GM23338 (cell line): ENCODE results near the gene SYT9. TPM values are rescaled to one million over a fixed set of nuclear protein-coding genes. Genes with fewer than 3 reads are reported as not detected.

Experiments used
- ATAC-seq: fragments of 200-7000 bp; cut with Tn5 transposase; 3 replicates; pipeline ENCODE4 v1.9.1; 2020
- DNase-seq: peaks from one replicate; pipeline ENCODE4 v3.0.0-alpha.2; 2015; ENCODE audit warnings: low spot score
- H2AFZ ChIP-seq: fragments of 200-600 bp; sonication (generic); 2 replicates; pipeline ENCODE4 v1.8.0; 2016; ENCODE audit warnings: antibody characterized with exemption, mild to moderate bottlenecking, moderate library complexity
- H3F3A ChIP-seq: fragments of 200-600 bp; sonication (generic); replicated peaks from 2 replicates; pipeline ENCODE4 v1.8.0; 2017; ENCODE audit warnings: antibody characterized with exemption, mixed run types, low read depth
- H3K27ac ChIP-seq: fragments of 200-600 bp; sonication (generic); 2 replicates; pipeline ENCODE4 v1.6.1; 2016; ENCODE audit warnings: low read depth
- H3K27me3 ChIP-seq: fragments of 200-600 bp; sonication (generic); 2 replicates; pipeline ENCODE4 v1.8.0; 2016; ENCODE audit warnings: mild to moderate bottlenecking, mixed run types, moderate library complexity; ENCODE audit not compliant: insufficient read depth
- H3K36me3 ChIP-seq: fragments of 200-600 bp; sonication (generic); 2 replicates; pipeline ENCODE4 v1.8.0; 2016; ENCODE audit warnings: mild to moderate bottlenecking; ENCODE audit not compliant: insufficient read depth
- H3K4me1 ChIP-seq: fragments of 200-600 bp; sonication (generic); 2 replicates; pipeline ENCODE4 v1.8.0; 2016; ENCODE audit warnings: mild to moderate bottlenecking, moderate library complexity; ENCODE audit not compliant: insufficient read depth
- H3K4me2 ChIP-seq: fragments of 200-600 bp; sonication (generic); 2 replicates; pipeline ENCODE4 v1.7.1; 2017; ENCODE audit warnings: mixed run types
- H3K4me3 ChIP-seq: fragments of 200-600 bp; sonication (generic); 2 replicates; pipeline ENCODE4 v1.6.1; 2016; ENCODE audit warnings: mixed run types
- H3K79me2 ChIP-seq: fragments of 200-600 bp; sonication (generic); replicated peaks from 2 replicates; pipeline ENCODE4 v1.8.0; 2017; ENCODE audit warnings: mild to moderate bottlenecking; ENCODE audit not compliant: insufficient read depth
- H3K9me2 ChIP-seq: fragments of 200-600 bp; sonication (generic); 2 replicates; pipeline ENCODE4 v1.8.0; 2017; ENCODE audit not compliant: insufficient read depth
- H4K20me1 ChIP-seq: fragments of 200-600 bp; sonication (generic); replicated peaks from 2 replicates; pipeline ENCODE4 v1.8.0; 2017; ENCODE audit warnings: mild to moderate bottlenecking; ENCODE audit not compliant: insufficient read depth
- H3K27ac Mint-ChIP-seq: 2 replicates; pipeline ENCODE4 v1.8.0; 2020; ENCODE audit warnings: inconsistent platforms, mild to moderate bottlenecking, moderate library complexity, mixed read lengths
- H3K27me3 Mint-ChIP-seq: 3 replicates; pipeline ENCODE4 v1.8.0; 2022; ENCODE audit warnings: low read depth, mild to moderate bottlenecking, moderate library complexity, mixed read lengths, inconsistent platforms; ENCODE audit not compliant: insufficient read depth, poor library complexity
- H3K36me3 Mint-ChIP-seq: 3 replicates; pipeline ENCODE4 v1.8.0; 2021; ENCODE audit warnings: low read depth, mild to moderate bottlenecking, inconsistent platforms, moderate library complexity, mixed read lengths
- H3K4me1 Mint-ChIP-seq: 3 replicates; pipeline ENCODE4 v1.8.0; 2020; ENCODE audit warnings: mild to moderate bottlenecking, inconsistent platforms, mixed read lengths
- H3K4me3 Mint-ChIP-seq: 3 replicates; pipeline ENCODE4 v1.8.0; 2021; ENCODE audit warnings: moderate library complexity, mild to moderate bottlenecking, inconsistent platforms, mixed read lengths
- H3K9me3 Mint-ChIP-seq: 3 replicates; pipeline ENCODE4 v1.8.0; 2020; ENCODE audit warnings: moderate library complexity, mild to moderate bottlenecking, inconsistent platforms, mixed read lengths
- CREB1 ChIP-seq: fragments of 250-450 bp; sonication (Bioruptor Pico); IDR thresholded peaks from 2 replicates; pipeline ENCODE4 v1.5.0; 2020; ENCODE audit warnings: low read depth, mild to moderate bottlenecking, moderate library complexity
- CTCF ChIP-seq, 2 experiments: fragments of 200-600 bp in 1 of 2; sonication (generic) in 1 of 2; conservative IDR thresholded peaks; 2 replicates each; pipeline versions ENCODE4 v1.5.1 to v1.6.1; 2016 to 2017; ENCODE audit warnings: antibody characterized with exemption in 2 of 2, low read depth in 2 of 2, mild to moderate bottlenecking in 2 of 2, moderate library complexity in 1 of 2
- EZH2 ChIP-seq: fragments of 200-600 bp; sonication (generic); IDR thresholded peaks from one replicate; pipeline ENCODE4 v1.8.0; 2017; ENCODE audit warnings: antibody characterized with exemption, mild to moderate bottlenecking, low read depth; ENCODE audit not compliant: unreplicated experiment
- EZH2phosphoT487 ChIP-seq: fragments of 200-600 bp; sonication (generic); IDR thresholded peaks from one replicate; pipeline ENCODE4 v1.8.1; 2018; ENCODE audit warnings: antibody characterized with exemption; ENCODE audit not compliant: unreplicated experiment
- JUNB ChIP-seq: IDR thresholded peaks from one replicate; pipeline ENCODE4 v1.6.1; 2016; ENCODE audit warnings: antibody characterized with exemption; ENCODE audit not compliant: unreplicated experiment
- POLR2AphosphoS5 ChIP-seq: IDR thresholded peaks from 2 replicates; pipeline ENCODE4 v1.6.1; 2016; ENCODE audit warnings: antibody characterized with exemption, low read depth
- ZNF462 ChIP-seq: fragments of 250-450 bp; sonication (Bioruptor Pico); IDR thresholded peaks from 2 replicates; pipeline ENCODE4 v1.5.0; 2020; ENCODE audit warnings: mild to moderate bottlenecking, moderate library complexity
- polyA plus RNA-seq: library from polyadenylated mRNA; unstranded; fragments of >200 nt; fragmentation: Nextera tagmentation; extraction: Ambion mirVana; gene quantifications from 2 replicates; pipeline ENCODE4 v1.2.1, GENCODE V29; 2016
- total RNA-seq: library from RNA; depleted of rRNA; stranded (reverse); fragments of >200 nt; shearing (Covaris generic); gene quantifications from 2 replicates; pipeline ENCODE4 v1.2.3, GENCODE V29; 2014

The SYT9 gene
- total and polyA plus RNA-seq, 2 experiments from 2014 or later, result 0.91 to 2.4 TPM

- Histone ChIP-seq H3K4me1 (peaks cover 11% of the 10 kb centered on the region; the same call in 1 of the 2 replicates), H2AFZ (no peak overlapping the region), H3K36me3 (no peaks in the 10 kb centered on the region), H3F3A (no peaks in the 10 kb centered on the region), H3K27ac (no peak overlapping the region), H3K4me2 (no peak overlapping the region), H3K9me2 (0 out of 2 replicates have a peak, but pooled peaks cover 5% of the 10 kb centered on the region), H3K27me3 (no peaks in the 10 kb centered on the region), H4K20me1 (no peaks in the 10 kb centered on the region), H3K79me2 (no peaks in the 10 kb centered on the region), H3K4me3 (no peak overlapping the region)
- ATAC-seq, result peak; percentile 50
- no peak for TF ChIP-seq EZH2phosphoT487
- no peak for TF ChIP-seq JUNB
- no peak for TF ChIP-seq CREB1 (CRISPR knock-in tag)
- no peak for TF ChIP-seq POLR2AphosphoS5
- TF ChIP-seq CTCF (conservative IDR thresholded peaks at IDR 0.05; ENCODE audit: low read depth in 2 of 2), result no peak
- TF ChIP-seq ZNF462 (CRISPR knock-in tag), result no peak
- no peak for TF ChIP-seq EZH2
- no peak for DNase-seq
- Mint-ChIP-seq H3K4me1 (peaks cover 13% of the 10 kb centered on the region), H3K27me3 (no peaks in the 10 kb centered on the region), H3K36me3 (no peaks in the 10 kb centered on the region), H3K27ac (no peak overlapping the region), H3K4me3 (no peak overlapping the region; the same call in 2 of the 3 replicates), H3K9me3 (no peaks in the 10 kb centered on the region)
Observed at GRCh38 chr11:7436146-7436545, 184.4 kb downstream of the SYT9 start.
